MM.1S (cell line): ENCODE results near the gene RGS17.

Experiments used
- DNase-seq: peaks from one replicate; pipeline ENCODE4 v3.0.0-alpha.2; 2015
- H2AFZ ChIP-seq: fragments of 300-600 bp; sonication (generic); 2 replicates; pipeline ENCODE4 v1.6.0; 2016; ENCODE audit warnings: antibody characterized with exemption, low read length
- H3F3A ChIP-seq: fragments of 300-600 bp; sonication (generic); 2 replicates; pipeline ENCODE4 v1.6.1; 2016; ENCODE audit warnings: mild to moderate bottlenecking, antibody characterized with exemption, low read length, moderate library complexity, mixed read lengths; ENCODE audit not compliant: insufficient read depth
- H3K27ac ChIP-seq: fragments of 300-600 bp; sonication (generic); 2 replicates; pipeline ENCODE4 v1.5.1; 2016; ENCODE audit warnings: mild to moderate bottlenecking, low read length
- H3K27me3 ChIP-seq: fragments of 300-600 bp; sonication (generic); replicated peaks from 2 replicates; pipeline ENCODE4 v1.6.0; 2016; ENCODE audit warnings: low read length; ENCODE audit not compliant: insufficient read depth
- H3K36me3 ChIP-seq: fragments of 300-600 bp; sonication (generic); replicated peaks from 2 replicates; pipeline ENCODE4 v1.6.1; 2016; ENCODE audit warnings: mild to moderate bottlenecking, low read length, mixed read lengths; ENCODE audit not compliant: insufficient read depth
- H3K4me1 ChIP-seq: fragments of 300-600 bp; sonication (generic); 2 replicates; pipeline ENCODE4 v1.6.1; 2016; ENCODE audit warnings: low read length, mixed read lengths
- H3K4me2 ChIP-seq: fragments of 300-600 bp; sonication (generic); 2 replicates; pipeline ENCODE4 v1.6.0; 2016; ENCODE audit warnings: low read depth, low read length
- H3K4me3 ChIP-seq: fragments of 300-600 bp; sonication (generic); 2 replicates; pipeline ENCODE4 v1.5.1; 2016; ENCODE audit warnings: low read length, mixed read lengths
- H3K79me2 ChIP-seq: fragments of 300-600 bp; sonication (generic); 2 replicates; pipeline ENCODE4 v1.6.1; 2016; ENCODE audit warnings: mixed run types, low read length, mixed read lengths
- H3K9ac ChIP-seq: fragments of 300-600 bp; sonication (generic); 2 replicates; pipeline ENCODE4 v1.6.1; 2016; ENCODE audit warnings: low read length, mixed read lengths
- H3K9me2 ChIP-seq: fragments of 300-600 bp; sonication (generic); replicated peaks from 2 replicates; pipeline ENCODE4 v1.6.1; 2016; ENCODE audit warnings: mild to moderate bottlenecking, low read length, mixed read lengths; ENCODE audit not compliant: insufficient read depth
- H3K9me3 ChIP-seq: fragments of 300-600 bp; sonication (generic); replicated peaks from 2 replicates; pipeline ENCODE4 v1.6.1; 2016; ENCODE audit warnings: mild to moderate bottlenecking, low read length, mixed read lengths; ENCODE audit not compliant: insufficient read depth
- H4K20me1 ChIP-seq: fragments of 300-600 bp; sonication (generic); 2 replicates; pipeline ENCODE4 v1.6.1; 2016; ENCODE audit warnings: mild to moderate bottlenecking, low read length, moderate library complexity, mixed read lengths; ENCODE audit not compliant: insufficient read depth
- CTCF ChIP-seq: fragments of 300-600 bp; sonication (generic); IDR thresholded peaks from 2 replicates; pipeline ENCODE4 v1.5.1; 2016; ENCODE audit warnings: antibody characterized with exemption, low read length, mixed read lengths
- EZH2 ChIP-seq: fragments of 300-600 bp; sonication (generic); optimal IDR thresholded peaks from 2 replicates; pipeline ENCODE3; 2017; ENCODE audit warnings: low read depth, mild to moderate bottlenecking, antibody characterized with exemption, low read length, mixed read lengths
- EZH2phosphoT487 ChIP-seq: fragments of 300-600 bp; sonication (generic); IDR thresholded peaks from 2 replicates; pipeline ENCODE4 v1.6.1; 2018; ENCODE audit warnings: antibody characterized with exemption, low read length

The RGS17 gene

GRCh38 chr6:153160221-153160620, 29.1 kb upstream of the RGS17 start:
- Histone ChIP-seq H4K20me1 (no peaks in the 10 kb centered on the region), H3K4me1 (no peaks in the 10 kb centered on the region), H3K9me3 (no peaks in the 10 kb centered on the region), H3K9me2 (no peaks in the 10 kb centered on the region), H3K27ac (no peak overlapping the region), H3K36me3 (no peaks in the 10 kb centered on the region), H3K9ac (no peak overlapping the region), H2AFZ (no peak overlapping the region), H3F3A (no peaks in the 10 kb centered on the region), H3K4me2 (no peak overlapping the region), H3K79me2 (no peaks in the 10 kb centered on the region), H3K27me3 (no peaks in the 10 kb centered on the region), H3K4me3 (no peak overlapping the region)
- no peak for DNase-seq
- TF ChIP-seq EZH2 (no peak), CTCF (no peak), EZH2phosphoT487 (no peak)

GRCh38 chr6:153150752-153151440, 19.8 kb upstream of the RGS17 start:
- TF ChIP-seq EZH2phosphoT487 = no peak
- no peak for TF ChIP-seq CTCF
- no peak for TF ChIP-seq EZH2
- Histone ChIP-seq H3K4me3 (no peak overlapping the region), H3K4me2 (no peak overlapping the region), H2AFZ (no peak overlapping the region), H4K20me1 (no peaks in the 10 kb centered on the region), H3K9me2 (no peaks in the 10 kb centered on the region), H3K27ac (no peak overlapping the region), H3K9me3 (no peaks in the 10 kb centered on the region), H3K79me2 (no peaks in the 10 kb centered on the region), H3F3A (no peaks in the 10 kb centered on the region), H3K27me3 (no peaks in the 10 kb centered on the region), H3K36me3 (no peaks in the 10 kb centered on the region), H3K9ac (no peak overlapping the region), H3K4me1 (no peaks in the 10 kb centered on the region)
- no peak for DNase-seq

GRCh38 chr6:153150371-153150751, 19.3 kb upstream of the RGS17 start:
- H4K20me1 ChIP-seq = no peaks in the 10 kb centered on the region
- H3K9me3 ChIP-seq = no peaks in the 10 kb centered on the region
- no peaks in the 10 kb centered on the region for H3K79me2 ChIP-seq
- no peak overlapping the region for H3K4me3 ChIP-seq
- no peak overlapping the region for H3K9ac ChIP-seq
- H3K4me2 ChIP-seq = no peak overlapping the region
- no peaks in the 10 kb centered on the region for H3F3A ChIP-seq
- no peak overlapping the region for H2AFZ ChIP-seq
- H3K27me3 ChIP-seq = no peaks in the 10 kb centered on the region
- no peak for TF ChIP-seq EZH2phosphoT487
- no peak for TF ChIP-seq CTCF
- no peak for TF ChIP-seq EZH2
- H3K27ac ChIP-seq = no peak overlapping the region
- no peaks in the 10 kb centered on the region for H3K36me3 ChIP-seq
- no peak for DNase-seq
- no peaks in the 10 kb centered on the region for H3K9me2 ChIP-seq
- no peaks in the 10 kb centered on the region for H3K4me1 ChIP-seq
